Lung (tissue), 12 donors: ENCODE data around the gene C20orf141. TPM values are rescaled to one million over a fixed set of nuclear protein-coding genes. Genes with fewer than 3 reads are reported as not detected.

Experiments used
- ATAC-seq: fragments of 200-7000 bp; cut with Tn5 transposase; one replicate; pipeline ENCODE4 v1.9.1; 2020; ENCODE audit warnings: moderate number of reproducible peaks; ENCODE audit not compliant: insufficient read depth, low FRiP score
- DNase-seq, 3 donors: peaks; one replicate each; pipeline ENCODE4 v3.0.0-alpha.2; 2013 to 2017
- H3K27ac ChIP-seq, 2 donors: one replicate each; pipeline ENCODE4 v1.5.1; 2013; ENCODE audit warnings: mild to moderate bottlenecking in 2 of 2, moderate library complexity in 2 of 2, control low read depth in 1 of 2, inconsistent platforms in 1 of 2, low read depth in 1 of 2, low read length in 1 of 2
- H3K27me3 ChIP-seq, 3 donors: one replicate each; pipeline ENCODE4 v1.5.1; 2013; ENCODE audit warnings: low read length in 2 of 3; ENCODE audit not compliant: control insufficient read depth in 3 of 3, insufficient read depth in 3 of 3
- H3K36me3 ChIP-seq, 4 donors: one replicate each; pipeline ENCODE4 v1.5.1; 2013; ENCODE audit warnings: low read length in 4 of 4, mild to moderate bottlenecking in 1 of 4, moderate library complexity in 1 of 4; ENCODE audit not compliant: control insufficient read depth in 4 of 4, insufficient read depth in 4 of 4
- H3K4me1 ChIP-seq, 5 donors: one replicate each; pipeline ENCODE4 v1.5.1; 2013; ENCODE audit warnings: low read length in 5 of 5, mild to moderate bottlenecking in 2 of 5, moderate library complexity in 1 of 5; ENCODE audit not compliant: control insufficient read depth in 5 of 5, insufficient read depth in 5 of 5
- H3K4me3 ChIP-seq: one replicate; pipeline ENCODE4 v1.5.1; 2013; ENCODE audit warnings: mild to moderate bottlenecking, control low read depth, moderate library complexity
- H3K9ac ChIP-seq, 2 donors: one replicate each; pipeline ENCODE4 v1.5.1; 2013; ENCODE audit warnings: low read length in 2 of 2, control low read depth in 1 of 2; ENCODE audit not compliant: insufficient read depth in 1 of 2
- H3K9me3 ChIP-seq, 4 donors: one replicate each; pipeline ENCODE4 v1.5.1; 2013; ENCODE audit warnings: low read length in 3 of 4, mild to moderate bottlenecking in 1 of 4, moderate library complexity in 1 of 4; ENCODE audit not compliant: control insufficient read depth in 4 of 4, insufficient read depth in 3 of 4
- CTCF ChIP-seq: IDR thresholded peaks from 2 replicates; pipeline ENCODE4 v1.5.1; 2012; ENCODE audit warnings: mild to moderate bottlenecking; ENCODE audit errors: control extremely low read depth, extremely low read depth
- WGBS, 2 donors: extraction: QIAGEN DNeasy Blood & Tissue Kit; methylation state at CpG; one replicate each; pipeline ENCODE4 v1.1.7; 2013; 5-methylcytosine and 5-hydroxymethylcytosine counted together
- polyA plus RNA-seq, 2 donors: library from polyadenylated mRNA; stranded (reverse); fragments of 200-250 nt; gene quantifications; one replicate each; pipeline ENCODE4 v1.2.1, GENCODE V29; 2013
- total RNA-seq, 2 donors: library from RNA; depleted of rRNA in 1 of 2; stranded (reverse); fragments of >200 nt in 1 of 2; gene quantifications; one replicate each; pipeline ENCODE4 v1.2.1, GENCODE V29; 2014 to 2021
- donor health status: control.
- donor health status: control.
- donor health status: Bipolar disorder and iron deficiency.
- donor health status: healthy.
- donor health status: DM: yes; HTN: yes; CAD: no.

Gene C20orf141
- total and polyA plus RNA-seq, 4 donors = not detected

DNA sequence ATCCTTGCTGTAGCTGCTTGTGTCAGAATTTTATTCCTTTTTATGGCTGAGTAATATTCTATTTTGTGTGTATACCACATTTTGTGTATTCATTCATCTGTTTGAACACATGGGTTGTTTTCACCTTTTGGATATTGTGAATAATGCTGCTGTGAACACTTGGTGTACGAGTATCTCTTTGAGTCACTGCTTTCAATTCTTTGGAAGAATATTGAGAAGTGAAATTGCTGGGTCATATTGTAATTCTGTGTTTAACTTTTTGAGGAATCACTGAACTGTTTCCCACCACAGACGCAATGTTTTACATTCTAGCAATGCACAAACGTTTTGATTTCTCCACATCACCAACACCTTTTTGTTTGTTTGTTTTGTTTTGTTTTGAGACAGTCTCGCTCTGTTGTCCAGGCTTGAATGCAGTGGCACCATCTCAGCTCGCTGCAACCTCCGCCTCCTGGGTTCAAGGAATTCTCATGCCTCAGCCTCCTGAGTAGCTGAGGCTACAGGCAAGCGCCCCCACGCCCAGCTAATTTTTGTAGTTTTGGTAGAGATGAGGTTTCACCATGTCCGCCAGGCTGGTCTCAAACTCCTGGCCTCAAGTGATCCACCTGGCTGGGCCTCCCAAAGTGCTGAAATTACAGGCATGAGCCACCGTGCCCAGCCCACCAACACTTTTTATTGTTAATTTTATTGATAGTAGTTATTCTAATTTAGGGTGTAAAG is 36.0 kb upstream of the C20orf141 start:
- Histone ChIP-seq H3K27me3 (peaks cover 0 to 9% (median 0%) of the 10 kb centered on the region in 3 donors), H3K36me3 (no peaks in the 10 kb centered on the region), H3K9me3 (peaks cover 0 to 4% (median 0%) of the 10 kb centered on the region in 4 donors), H3K9ac (no peak overlapping the region), H3K4me3 (no peak overlapping the region), H3K27ac (no peak overlapping the region), H3K4me1 (no peaks in the 10 kb centered on the region)
- no peak for TF ChIP-seq CTCF
- DNase-seq (no peak), ATAC-seq (no peak)
- WGBS, 2 donors = 83 to 84% methylated on average over 10 of the region's 10 CpGs

DNA sequence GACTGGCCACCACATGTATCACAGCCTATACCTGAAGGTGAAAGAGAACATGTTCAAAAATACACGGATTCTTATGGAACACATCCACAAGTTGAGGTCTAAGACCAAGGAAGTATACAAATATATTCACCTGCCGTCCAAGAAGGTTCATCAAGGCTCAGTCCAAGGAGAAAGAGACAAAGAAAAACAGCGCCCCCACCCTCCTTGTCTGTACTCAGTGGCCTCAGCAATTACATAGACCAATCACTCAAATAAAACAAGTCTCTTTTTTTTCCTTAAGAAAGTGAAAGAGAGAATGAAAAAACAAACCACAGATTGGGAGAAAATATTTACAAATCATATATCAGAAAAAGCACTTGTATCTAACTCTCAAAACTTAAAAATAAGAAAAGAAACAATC is 33.8 kb upstream of the C20orf141 start:
- Histone ChIP-seq H3K4me1 (no peaks in the 10 kb centered on the region), H3K36me3 (no peaks in the 10 kb centered on the region), H3K27me3 (peaks cover 0 to 9% (median 0%) of the 10 kb centered on the region in 3 donors), H3K9me3 (peaks cover 0 to 3% (median 0%) of the 10 kb centered on the region in 4 donors), H3K9ac (no peak overlapping the region), H3K27ac (no peak overlapping the region), H3K4me3 (no peak overlapping the region)
- ATAC-seq = no peak
- no peak for TF ChIP-seq CTCF
- no peak for DNase-seq
- WGBS, 2 donors = 45 to 47% methylated on average over 3 of the region's 3 CpGs

DNA sequence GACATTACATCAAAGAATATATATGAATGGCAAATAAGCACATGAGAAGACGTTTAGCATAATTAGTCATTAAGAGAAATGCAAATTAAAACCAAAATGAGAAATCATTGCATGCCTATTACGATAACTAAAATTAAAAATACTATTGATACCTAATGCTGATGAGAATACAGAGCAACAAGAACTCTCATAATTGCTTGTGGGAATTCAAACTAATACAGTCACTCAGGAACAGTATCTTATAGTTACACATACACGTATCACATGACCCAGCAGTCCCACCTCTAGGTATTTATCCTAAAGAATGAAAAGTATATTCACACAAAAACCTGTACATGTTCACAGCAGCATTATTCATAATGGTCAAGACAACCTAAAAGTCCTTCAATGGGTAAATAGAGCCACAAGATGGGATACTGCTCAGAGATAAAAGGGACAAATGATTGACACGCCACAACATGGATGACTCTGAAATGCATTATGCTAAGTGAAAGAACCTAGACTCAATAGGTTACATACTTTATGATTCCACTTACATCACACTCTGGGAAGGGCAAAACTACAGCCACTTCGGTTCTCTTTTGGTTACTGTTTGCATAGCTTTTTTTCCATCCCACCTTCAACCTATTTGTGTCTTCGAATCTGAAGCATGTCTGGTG is 30.8 kb upstream of the C20orf141 start:
- H3K9me3 ChIP-seq = peaks cover 0 to 2% (median 0%) of the 10 kb centered on the region in 4 donors
- H3K27ac ChIP-seq = no peak overlapping the region
- no peak overlapping the region for H3K4me3 ChIP-seq
- TF ChIP-seq CTCF = no peak
- peaks cover 0 to 9% (median 0%) of the 10 kb centered on the region in 3 donors for H3K27me3 ChIP-seq
- ATAC-seq (no peak), DNase-seq (no peak)
- H3K36me3 ChIP-seq = no peaks in the 10 kb centered on the region
- H3K9ac ChIP-seq = no peak overlapping the region
- 80 to 94% methylated on average over 6 of the region's 6 CpGs for WGBS, 2 donors
- no peaks in the 10 kb centered on the region for H3K4me1 ChIP-seq
